HG03108 (cell line): ENCODE measurements around the gene SPATA1.

Experiments used
- ATAC-seq: cut with Tn5 transposase; IDR thresholded peaks from one replicate; pipeline ENCODE4 v1.9.1; 2021; ENCODE audit warnings: moderate library complexity; ENCODE audit not compliant: unreplicated experiment

The SPATA1 gene

GRCh38 chr1:84508510-84508909 lies 2.3 kb downstream of the SPATA1 start:
- ATAC-seq, result no peak

- ATAC-seq, result no peak
These were observed 2.8 kb downstream of the SPATA1 start for GRCh38 chr1:84509029-84509428.

GRCh38 chr1:84510165-84510564 lies 4.0 kb downstream of the SPATA1 start:
- no peak for ATAC-seq

DNA sequence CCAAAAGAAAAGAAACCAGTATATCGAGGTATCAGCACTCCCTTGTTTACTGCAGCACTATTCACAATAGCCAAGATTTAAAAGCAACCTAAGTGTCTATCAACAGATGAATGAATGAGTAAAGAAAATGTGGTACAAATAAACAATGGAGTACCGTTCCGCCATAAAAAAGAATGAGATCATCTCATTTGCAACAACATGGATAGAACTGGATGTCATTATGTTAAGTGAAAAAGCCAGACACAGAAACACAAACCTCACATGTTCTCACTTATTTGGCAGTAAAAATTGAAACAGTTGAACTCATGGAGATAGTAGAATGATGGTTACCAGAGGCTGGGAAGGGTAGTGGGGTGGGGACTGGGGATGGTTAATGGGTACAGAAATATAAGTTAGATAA lies 4.5 kb downstream of the SPATA1 start:
- no peak for ATAC-seq

DNA sequence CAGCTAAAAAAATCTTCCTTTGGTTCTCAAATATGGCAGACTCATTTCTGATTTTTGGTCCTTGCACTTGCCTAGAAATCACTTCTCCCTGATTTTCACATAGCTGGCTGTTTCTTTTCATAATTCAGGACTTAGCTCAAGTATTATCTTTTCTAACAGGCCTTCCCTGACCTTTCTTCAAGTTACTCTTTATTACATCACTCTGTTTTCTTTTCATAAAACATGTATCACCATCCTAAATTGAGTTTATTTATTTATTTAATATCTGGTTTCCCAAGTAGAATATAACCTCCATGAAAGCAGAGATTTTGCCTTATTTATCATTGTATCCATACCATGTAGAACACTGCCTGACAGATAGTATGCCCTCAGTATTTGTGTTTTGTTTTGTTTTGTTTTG lies 18.4 kb downstream of the SPATA1 start:
- ATAC-seq, result no peak

DNA sequence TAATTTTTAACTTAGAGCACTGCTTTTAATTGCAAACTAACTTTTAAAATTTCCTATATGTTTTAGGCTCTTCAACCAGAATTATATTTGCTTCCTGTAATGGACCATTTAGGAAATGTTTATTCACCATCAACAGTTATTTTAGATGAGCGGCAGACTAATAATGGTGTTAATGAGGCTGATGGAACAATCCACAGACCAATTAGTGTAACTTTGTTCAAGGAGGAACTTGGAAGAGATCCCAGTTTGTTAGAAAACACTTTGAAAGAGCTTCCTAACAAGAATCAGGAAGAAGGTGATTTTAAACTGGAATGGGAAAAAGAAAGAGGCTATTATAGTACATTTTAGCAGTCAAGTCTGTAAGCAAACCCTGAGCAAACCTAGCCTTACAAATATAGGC lies 19.6 kb downstream of the SPATA1 start:
- no peak for ATAC-seq

GRCh38 chr1:84538599-84538998 lies 32.4 kb downstream of the SPATA1 start:
- no peak for ATAC-seq

DNA sequence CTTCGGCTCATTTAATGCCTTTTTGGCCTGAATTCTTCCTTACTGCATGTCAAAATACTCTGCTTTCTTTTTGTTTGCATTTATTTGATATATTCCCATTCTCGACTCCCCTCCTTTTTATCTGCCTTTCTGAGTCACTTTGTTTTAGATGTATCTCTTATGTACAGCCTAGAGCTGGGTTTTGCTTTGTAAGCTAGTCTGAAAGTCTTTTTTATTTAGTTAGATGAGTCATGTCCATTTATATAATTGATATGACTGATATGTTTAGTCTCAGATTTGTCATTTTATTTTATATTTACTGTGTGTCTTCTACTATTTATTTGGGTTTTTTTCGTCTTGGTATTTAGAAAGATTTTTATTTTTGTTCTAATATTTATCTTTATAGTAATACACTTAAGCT lies 33.8 kb downstream of the SPATA1 start:
- no peak for ATAC-seq

- ATAC-seq, result no peak
These were observed 34.6 kb downstream of the SPATA1 start for GRCh38 chr1:84540759-84541158.

GRCh38 chr1:84541679-84542078 lies 35.5 kb downstream of the SPATA1 start:
- ATAC-seq, result no peak

DNA sequence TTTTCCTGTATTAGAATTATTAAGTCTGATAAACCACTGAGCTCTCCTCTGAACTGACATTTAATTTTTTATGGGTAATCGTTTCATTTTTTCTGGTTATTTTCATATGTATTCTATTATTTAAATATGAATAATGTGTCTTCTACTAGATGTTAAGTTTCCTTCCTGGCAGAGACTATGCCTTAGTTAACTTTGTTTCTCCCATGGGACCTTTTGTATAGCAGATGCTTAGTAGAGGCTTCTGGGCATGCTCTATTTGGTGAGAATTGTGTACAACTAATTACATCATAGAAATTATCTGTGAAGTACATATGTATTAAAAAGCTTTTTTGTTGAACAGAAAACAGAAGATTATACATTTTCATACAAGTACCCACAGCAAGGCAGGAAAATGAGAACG lies 44.6 kb downstream of the SPATA1 start:
- ATAC-seq, result no peak

GRCh38 chr1:84569216-84569615 lies 63.0 kb downstream of the SPATA1 start:
- ATAC-seq, result no peak

- ATAC-seq, result no peak
These were observed 64.4 kb downstream of the SPATA1 start for GRCh38 chr1:84570436-84571149.

- ATAC-seq, result no peak
These were observed 65.0 kb downstream of the SPATA1 start for GRCh38 chr1:84571150-84571535.

DNA sequence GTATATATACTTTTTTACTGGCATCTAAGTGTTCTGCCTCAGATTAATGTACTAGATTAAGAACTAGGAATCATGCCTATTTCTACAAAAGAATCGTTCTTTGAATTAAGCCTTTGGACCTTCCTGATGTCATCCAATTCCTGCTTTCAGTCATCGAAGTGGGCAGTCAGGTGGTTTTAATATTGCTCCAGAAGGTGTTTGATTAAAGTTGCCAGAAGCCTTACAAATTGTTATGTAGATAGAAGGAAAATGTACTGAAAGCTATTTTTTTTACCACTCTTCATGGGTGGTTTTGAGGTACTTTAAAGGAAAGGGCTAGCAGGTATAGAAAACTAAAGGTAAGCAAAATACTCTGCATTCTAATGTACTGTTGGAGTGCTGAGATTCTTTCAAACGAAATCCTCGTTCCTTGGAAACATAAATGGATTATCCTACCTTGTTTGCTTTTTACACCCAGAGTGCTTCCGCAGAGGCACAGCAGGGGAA lies 67.3 kb downstream of the SPATA1 start:
- ATAC-seq, result no peak

DNA sequence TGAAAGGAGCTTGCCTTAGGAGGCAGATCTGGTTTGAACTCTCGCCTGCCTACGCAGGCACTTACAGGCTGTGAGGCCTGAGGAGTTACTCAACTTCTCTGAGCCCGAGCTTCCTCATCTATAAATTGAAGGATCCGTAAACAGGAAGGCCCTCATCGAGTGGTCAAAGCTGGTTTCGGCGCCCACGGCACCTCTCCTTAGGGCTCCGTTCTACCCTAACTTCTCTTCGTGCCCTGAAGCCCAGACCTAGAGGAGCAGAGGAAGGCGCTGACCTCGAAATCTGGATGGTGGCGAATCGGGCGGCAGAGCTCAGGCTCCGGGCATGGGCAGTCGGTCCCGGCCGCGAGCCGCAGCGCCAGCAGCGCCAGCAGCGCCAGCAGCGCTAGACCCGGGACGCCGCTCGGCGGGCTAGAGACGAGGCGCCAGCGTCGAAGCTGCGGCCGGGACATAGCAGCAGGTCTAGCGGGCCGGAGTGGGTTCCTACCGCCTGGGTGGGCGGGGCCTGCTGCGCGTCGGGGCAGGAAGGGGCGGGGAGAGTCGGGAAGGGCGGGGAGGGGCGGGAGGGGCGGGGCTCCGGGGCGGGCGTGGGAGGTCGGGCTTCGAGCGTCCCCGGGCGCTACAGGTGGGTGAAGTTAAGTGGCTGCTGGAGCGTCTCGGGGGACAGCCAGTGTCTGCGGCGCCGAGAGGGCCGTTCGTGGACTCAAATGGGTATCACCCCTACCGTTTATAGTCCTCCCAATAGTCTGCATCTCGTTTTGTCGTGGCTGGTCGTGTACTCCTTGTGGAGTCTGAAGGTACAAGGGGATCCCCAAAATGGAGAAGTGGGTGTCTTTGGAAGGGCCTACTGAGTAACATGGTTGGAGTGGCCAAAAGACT lies 68.0 kb downstream of the SPATA1 start, which contains the start of gene CTBS:
CTBS (minus strand) TSS at position 474 of the 876 bp plus-strand sequence; CDS start at position 449, 25 bp downstream.
- peak; percentile 83 for ATAC-seq

DNA sequence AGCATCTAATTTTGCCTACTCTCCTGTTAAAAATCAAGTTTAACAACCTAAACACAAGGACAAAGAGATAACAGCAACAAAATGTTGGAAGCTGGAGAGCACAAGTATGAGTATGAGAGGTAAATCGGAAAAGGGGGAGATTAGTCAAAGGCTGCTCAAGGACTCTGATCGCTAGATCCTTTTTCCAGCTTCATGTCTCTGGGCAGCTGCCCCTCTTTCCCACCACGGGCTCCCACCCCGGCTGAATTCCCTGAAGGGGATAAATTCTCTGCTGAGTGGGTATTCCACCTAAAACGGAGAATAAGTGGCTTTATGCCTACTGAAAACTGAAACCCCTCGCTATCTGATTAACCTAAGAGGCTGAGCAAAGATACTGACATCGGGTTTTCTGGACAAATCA lies 68.8 kb downstream of the SPATA1 start:
- ATAC-seq, result no peak

- ATAC-seq, result no peak
These were observed 75.5 kb downstream of the SPATA1 start for GRCh38 chr1:84581648-84582047.

DNA sequence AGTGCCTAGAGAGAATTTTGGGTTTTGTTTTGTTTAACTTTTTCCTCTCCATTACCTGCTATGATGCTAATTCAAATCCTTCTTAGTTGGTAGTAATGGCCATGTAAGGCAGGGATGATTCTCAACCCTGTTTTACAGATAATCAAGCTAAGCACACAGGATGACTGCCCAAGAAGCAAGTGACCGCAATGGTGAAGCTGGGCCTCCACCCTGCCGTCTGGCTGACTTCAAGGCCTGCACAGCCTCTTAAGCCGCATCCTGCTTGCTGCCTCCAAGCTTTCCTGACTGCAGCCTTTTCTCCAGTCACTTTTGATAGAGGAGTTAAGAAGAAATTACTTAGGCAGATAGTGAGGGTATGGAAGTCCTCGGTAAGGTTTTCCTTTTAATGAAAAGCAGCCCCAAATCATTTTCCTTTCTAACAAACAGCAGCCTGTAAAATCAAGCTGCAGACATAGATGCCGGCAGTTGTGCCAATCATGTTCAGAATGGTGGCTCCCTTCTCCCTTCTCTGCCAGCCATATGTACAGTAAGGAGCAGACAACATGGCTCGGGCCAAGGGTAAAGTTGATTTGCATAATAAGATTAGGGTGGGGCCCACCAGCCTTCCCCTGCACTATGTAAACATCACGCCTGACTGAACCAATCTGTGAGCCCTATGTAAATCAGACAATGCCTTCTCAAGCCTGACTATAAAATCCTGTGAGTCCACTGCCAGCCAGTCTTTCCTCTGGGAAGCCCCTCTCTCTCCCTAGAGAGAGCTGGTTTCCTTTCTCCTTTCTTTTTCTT lies 76.8 kb downstream of the SPATA1 start:
- ATAC-seq, result no peak

GRCh38 chr1:84583648-84584047 lies 77.5 kb downstream of the SPATA1 start:
- no peak for ATAC-seq

DNA sequence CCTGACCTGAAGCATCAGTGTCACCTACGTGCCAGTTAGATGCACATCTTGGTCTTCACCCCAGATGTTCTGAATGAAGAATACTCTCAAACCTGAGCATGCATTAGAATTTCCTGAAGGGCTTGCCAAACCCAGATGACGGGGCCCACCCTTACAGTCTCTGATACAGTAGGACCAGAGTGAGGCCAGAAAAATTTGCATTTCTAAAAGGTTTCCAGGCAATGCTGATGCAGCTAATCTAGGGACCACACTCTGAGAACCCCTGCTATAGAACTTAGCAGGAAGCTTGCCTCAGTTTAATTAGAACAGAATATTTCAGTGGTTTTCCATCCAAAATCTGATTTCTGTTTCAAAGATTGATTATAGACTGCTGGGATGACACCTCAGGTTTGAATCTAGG lies 77.9 kb downstream of the SPATA1 start:
- no peak for ATAC-seq
